Measurements from ENCODE around the gene LLPH.
A peak's percentile ranks its signal among the peaks of the same experiment; 100 is the strongest.

LLPH gene

GRCh38 chr12:66142826-66143225 is 12.3 kb upstream of the LLPH start:
- H3K4me3 ChIP-seq (replicated peaks; ENCODE audit: low read depth, low read length), result no peak overlapping the region
- no peak for TF ChIP-seq CTCF (IDR thresholded peaks at IDR 0.05; ENCODE audit: low read length, missing control alignments)
- DNase-seq (ENCODE audit: low read depth), result no peak

DNA sequence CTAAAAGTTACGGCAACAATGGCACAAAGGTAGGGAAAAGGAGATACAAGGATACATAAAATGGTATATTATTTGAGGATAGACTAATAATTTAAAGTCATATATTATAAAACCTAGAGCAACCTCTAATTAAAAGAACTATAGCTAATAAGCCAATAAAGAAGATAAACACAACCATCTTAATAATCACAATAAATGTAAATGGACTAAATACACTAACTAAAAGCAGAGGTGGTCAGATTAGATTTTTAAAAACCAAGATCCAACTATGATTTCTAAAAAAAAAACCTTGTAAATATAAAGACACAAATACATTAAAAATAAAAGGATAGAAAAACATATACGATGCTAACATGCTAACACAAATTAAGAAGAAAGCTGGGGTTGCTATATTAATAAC is 10.7 kb upstream of the LLPH start:
- H3K4me3 ChIP-seq (replicated peaks; ENCODE audit: low read depth, low read length), result no peak overlapping the region
- no peak for TF ChIP-seq CTCF (IDR thresholded peaks at IDR 0.05; ENCODE audit: low read length, missing control alignments)
- DNase-seq (ENCODE audit: low read depth), result no peak

- no peak for DNase-seq (ENCODE audit: low read depth)
- no peak overlapping the region for H3K4me3 ChIP-seq (replicated peaks; ENCODE audit: low read depth, low read length)
- TF ChIP-seq CTCF (IDR thresholded peaks at IDR 0.05; ENCODE audit: low read length, missing control alignments), result no peak
Measured at GRCh38 chr12:66140731-66141130, 10.2 kb upstream of the LLPH start.

DNA sequence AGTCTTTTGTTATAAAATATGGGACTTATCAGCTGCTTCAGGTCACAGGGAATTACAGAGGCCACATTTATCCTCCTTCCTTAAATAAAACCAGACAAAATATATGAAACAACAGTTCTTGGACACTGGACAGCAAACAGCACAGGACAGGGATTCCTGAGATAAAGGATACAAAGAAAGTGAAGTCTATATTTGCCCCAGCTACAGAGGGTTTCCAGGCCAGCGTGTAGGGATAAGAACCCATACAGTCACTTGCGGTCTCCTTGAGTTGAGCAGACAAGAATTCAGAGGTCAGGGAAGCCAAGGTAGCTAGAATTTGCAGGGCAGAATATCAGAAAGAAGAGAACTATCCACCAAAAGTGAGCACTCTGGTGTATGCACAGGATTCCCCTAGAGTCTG is 8.8 kb upstream of the LLPH start:
- H3K4me3 ChIP-seq (replicated peaks; ENCODE audit: low read depth, low read length), result no peak overlapping the region
- no peak for DNase-seq (ENCODE audit: low read depth)
- no peak for TF ChIP-seq CTCF (IDR thresholded peaks at IDR 0.05; ENCODE audit: low read length, missing control alignments)

GRCh38 chr12:66137937-66138336 is 7.4 kb upstream of the LLPH start:
- TF ChIP-seq CTCF (IDR thresholded peaks at IDR 0.05; ENCODE audit: low read length, missing control alignments), result no peak
- H3K4me3 ChIP-seq (replicated peaks; ENCODE audit: low read depth, low read length), result no peak overlapping the region
- no peak for DNase-seq (ENCODE audit: low read depth)

DNA sequence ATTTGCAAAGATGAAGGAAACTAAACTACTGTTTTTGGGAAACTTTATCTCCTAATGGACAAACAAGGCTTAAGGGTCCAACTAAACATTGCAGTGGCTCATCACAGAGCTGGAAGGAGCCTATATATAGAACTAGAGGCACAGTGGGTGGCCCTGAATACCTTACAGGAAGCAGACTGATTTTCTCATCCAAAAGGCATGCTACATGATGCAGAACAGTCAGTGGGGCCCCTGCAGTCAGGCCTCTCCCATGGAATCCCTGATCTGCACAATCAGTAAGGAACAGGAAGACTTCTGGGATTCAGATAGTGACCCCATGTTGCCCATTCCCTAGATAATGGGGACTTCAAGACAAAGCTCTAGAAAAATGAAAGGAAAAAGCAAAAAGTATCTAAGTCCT is 1.9 kb upstream of the LLPH start:
- H3K4me3 ChIP-seq (replicated peaks; ENCODE audit: low read depth, low read length), result no peak overlapping the region
- TF ChIP-seq CTCF (IDR thresholded peaks at IDR 0.05; ENCODE audit: low read length, missing control alignments), result no peak
- peak; percentile 82 for DNase-seq (ENCODE audit: low read depth)

GRCh38 chr12:66131067-66131688 is 628 bp upstream of the LLPH start:
- H3K4me3 ChIP-seq (replicated peaks; ENCODE audit: low read depth, low read length), result peak overlapping the region; percentile 88
- no peak for TF ChIP-seq CTCF (IDR thresholded peaks at IDR 0.05; ENCODE audit: low read length, missing control alignments)
- DNase-seq (ENCODE audit: low read depth), result no peak

All from fibroblast of pulmonary artery (primary cell).